ENCODE data around the gene SLC5A5. TPM values are rescaled to one million over a fixed set of nuclear protein-coding genes. Genes with fewer than 3 reads are reported as not detected.

SLC5A5 gene
- total RNA-seq, 3 donors from 2014 or later, result not detected

- DNase-seq (ENCODE audit: low spot score in 2 of 2), result no peak
- intact Hi-C loops (cut with DNase I; ENCODE audit: low total_unique reads), result no loop called here
- Histone ChIP-seq H3K27me3 (no peaks in the 10 kb centered on the region), H3K4me1 (no peaks in the 10 kb centered on the region), H3K4me3 (peak overlapping the region in 1 of 3 donors; percentile 16), H3K9me3 (no peaks in the 10 kb centered on the region), H3K36me3 (no peaks in the 10 kb centered on the region), H3K27ac (no peak overlapping the region)
- TF ChIP-seq CTCF (IDR thresholded peaks at IDR 0.05) (no peak), POLR2AphosphoS5 (IDR thresholded peaks at IDR 0.05) (no peak), POLR2A (IDR thresholded peaks at IDR 0.05) (no peak)
These were observed 41.0 kb upstream of the SLC5A5 start for GRCh38 chr19:17830567-17831418.

- no peak overlapping the region for H3K27ac ChIP-seq
- intact Hi-C loops (cut with DNase I; ENCODE audit: low total_unique reads), result no loop called here
- no peaks in the 10 kb centered on the region for H3K27me3 ChIP-seq
- no peaks in the 10 kb centered on the region for H3K9me3 ChIP-seq
- no peaks in the 10 kb centered on the region for H3K36me3 ChIP-seq
- H3K4me3 ChIP-seq, result peak overlapping the region in 1 of 3 donors; percentile 16
- no peaks in the 10 kb centered on the region for H3K4me1 ChIP-seq
- no peak for TF ChIP-seq POLR2AphosphoS5 (IDR thresholded peaks at IDR 0.05)
- TF ChIP-seq POLR2A (IDR thresholded peaks at IDR 0.05), result no peak
- no peak for TF ChIP-seq CTCF (IDR thresholded peaks at IDR 0.05)
- DNase-seq (ENCODE audit: low spot score in 2 of 2), result no peak
These were observed 40.3 kb upstream of the SLC5A5 start for GRCh38 chr19:17831419-17831888.

GRCh38 chr19:17832443-17833208, 39.1 kb upstream of the SLC5A5 start:
- H3K4me1 ChIP-seq, result no peaks in the 10 kb centered on the region
- no peaks in the 10 kb centered on the region for H3K27me3 ChIP-seq
- no peak overlapping the region for H3K4me3 ChIP-seq
- DNase-seq (ENCODE audit: low spot score in 2 of 2), result no peak
- TF ChIP-seq POLR2A (IDR thresholded peaks at IDR 0.05) (no peak), POLR2AphosphoS5 (IDR thresholded peaks at IDR 0.05) (no peak), CTCF (IDR thresholded peaks at IDR 0.05) (no peak)
- no peaks in the 10 kb centered on the region for H3K9me3 ChIP-seq
- no peak overlapping the region for H3K27ac ChIP-seq
- H3K36me3 ChIP-seq, result no peaks in the 10 kb centered on the region
- intact Hi-C loops (cut with DNase I; ENCODE audit: low total_unique reads), result no loop called here

- intact Hi-C loops (cut with DNase I; ENCODE audit: low total_unique reads), result no loop called here
- no peak for DNase-seq (ENCODE audit: low spot score in 2 of 2)
- Histone ChIP-seq H3K27ac (no peak overlapping the region), H3K27me3 (no peaks in the 10 kb centered on the region), H3K36me3 (no peaks in the 10 kb centered on the region), H3K4me3 (no peak overlapping the region), H3K4me1 (no peaks in the 10 kb centered on the region), H3K9me3 (no peaks in the 10 kb centered on the region)
- no peak for TF ChIP-seq POLR2A (IDR thresholded peaks at IDR 0.05)
- TF ChIP-seq POLR2AphosphoS5 (IDR thresholded peaks at IDR 0.05), result no peak
- no peak for TF ChIP-seq CTCF (IDR thresholded peaks at IDR 0.05)
These were observed 37.2 kb upstream of the SLC5A5 start for GRCh38 chr19:17834350-17835181.
